GM21529 (cell line): ENCODE measurements around the gene FARSB.
"Not testable (repeated sequence)": the region's sequence is repeated elsewhere in the genome, so short reads cannot be mapped to it uniquely, and the experiment has no call there.

Source experiments
- ATAC-seq: cut with Tn5 transposase; IDR thresholded peaks from one replicate; pipeline ENCODE4 v1.9.1; 2021; ENCODE audit not compliant: unreplicated experiment

FARSB gene

GRCh38 chr2:222655787-222656525 lies at the start of gene FARSB:
Gene FARSB, minus strand, starts transcription at chr2:222656092. Its CDS starts 19 bp downstream, at chr2:222656073.
- peak; percentile 85 for ATAC-seq

- ATAC-seq: no peak
Measured at GRCh38 chr2:222703886-222704285, 48.0 kb upstream of the FARSB start.

GRCh38 chr2:222703091-222703490 lies 47.2 kb upstream of the FARSB start:
- no peak for ATAC-seq

- no peak for ATAC-seq
Measured at GRCh38 chr2:222701721-222702131, 45.8 kb upstream of the FARSB start.

- no peak for ATAC-seq
Measured at GRCh38 chr2:222701233-222701632, 45.3 kb upstream of the FARSB start.

- ATAC-seq: no peak
Measured at GRCh38 chr2:222698276-222698675, 42.4 kb upstream of the FARSB start.

GRCh38 chr2:222693837-222694236 lies 37.9 kb upstream of the FARSB start:
- ATAC-seq: peak; percentile 55

GRCh38 chr2:222693413-222693812 lies 37.5 kb upstream of the FARSB start:
- ATAC-seq: not testable (repeated sequence)

GRCh38 chr2:222690564-222691200 lies 34.8 kb upstream of the FARSB start:
- ATAC-seq: peak; percentile 95

- ATAC-seq: no peak
Measured at GRCh38 chr2:222689322-222689721, 33.4 kb upstream of the FARSB start.

GRCh38 chr2:222688917-222689316 lies 33.0 kb upstream of the FARSB start:
- ATAC-seq: no peak

GRCh38 chr2:222686086-222686750 lies 30.3 kb upstream of the FARSB start:
- ATAC-seq: no peak

- no peak for ATAC-seq
Measured at GRCh38 chr2:222683805-222684204, 27.9 kb upstream of the FARSB start.

- ATAC-seq: no peak
Measured at GRCh38 chr2:222677981-222678380, 22.1 kb upstream of the FARSB start.

GRCh38 chr2:222673883-222674282 lies 18.0 kb upstream of the FARSB start:
- no peak for ATAC-seq

GRCh38 chr2:222673273-222673672 lies 17.4 kb upstream of the FARSB start:
- no peak for ATAC-seq

GRCh38 chr2:222672068-222672401 lies 16.1 kb upstream of the FARSB start:
- no peak for ATAC-seq

- ATAC-seq: no peak
Measured at GRCh38 chr2:222671259-222672067, 15.6 kb upstream of the FARSB start, which contains the start of gene MOGAT1. Gene MOGAT1, plus strand, starts transcription at chr2:222671658. Its CDS starts 128 bp downstream, at chr2:222671786.

GRCh38 chr2:222670191-222671038 lies 14.5 kb upstream of the FARSB start:
- no peak for ATAC-seq

GRCh38 chr2:222669353-222669752 lies 13.5 kb upstream of the FARSB start:
- no peak for ATAC-seq
